SK-N-SH (cell line): ENCODE results near the gene GTF2F2. TPM values are rescaled to one million over a fixed set of nuclear protein-coding genes. Genes with fewer than 3 reads are reported as not detected.

Experiments used
- CTCF ChIA-PET: fragments of 300-600, 350-600 bp; formaldehyde crosslinking; extraction: SDS; loops from one replicate; lab custom pipeline; 2021; lab: Yijun Ruan, JAX
- POLR2A ChIA-PET: fragments of 350-600 bp; sonication (Branson Sonifier 250); formaldehyde crosslinking; extraction: SDS; loops from one replicate; lab custom pipeline; 2020; ENCODE audit warnings: antibody characterized with exemption, inconsistent platforms; lab: Yijun Ruan, JAX
- DNase-seq: peaks from one replicate; pipeline ENCODE4 v3.0.0; 2012
- H2AFZ ChIP-seq: fragments of 200-600 bp; sonication (generic); 2 replicates; pipeline ENCODE4 v1.8.1; 2016; ENCODE audit warnings: antibody characterized with exemption, mild to moderate bottlenecking, low read depth
- H3F3A ChIP-seq: fragments of 200-600 bp; sonication (generic); replicated peaks from 2 replicates; pipeline ENCODE3; 2016; ENCODE audit warnings: antibody characterized with exemption, mild to moderate bottlenecking; ENCODE audit not compliant: insufficient read depth
- H3K27ac ChIP-seq, 2 experiments: fragments of 200-500 bp in 1 of 2; fragments of 200-600 bp in 1 of 2; sonication (Bioruptor generic) in 1 of 2; sonication (generic), shearing (Covaris generic) in 1 of 2; 2 replicates each; pipeline versions ENCODE4 v1.5.1 to v1.6.1; 2014 to 2016; ENCODE audit warnings: low read depth in 2 of 2, inconsistent platforms in 1 of 2, low read length in 1 of 2, mild to moderate bottlenecking in 1 of 2, mixed read lengths in 1 of 2
- H3K27me3 ChIP-seq: fragments of 200-600 bp; sonication (generic), shearing (Covaris generic); 2 replicates; pipeline ENCODE4 v1.6.1; 2016; ENCODE audit warnings: mixed run types; ENCODE audit not compliant: insufficient read depth
- H3K36me3 ChIP-seq, 2 experiments: fragments of 200-500 bp in 1 of 2; fragments of 200-600 bp in 1 of 2; sonication (Bioruptor generic) in 1 of 2; sonication (generic) in 1 of 2; replicated peaks in 1 of 2; 2 replicates each; pipeline versions ENCODE3 to v1.5.1; 2014 to 2016; ENCODE audit warnings: low read length in 1 of 2, mild to moderate bottlenecking in 1 of 2; ENCODE audit not compliant: insufficient read depth in 2 of 2, control insufficient read depth in 1 of 2
- H3K4me1 ChIP-seq, 2 experiments: fragments of 200-500 bp in 1 of 2; fragments of 200-600 bp in 1 of 2; sonication (Bioruptor generic) in 1 of 2; sonication (generic), shearing (Covaris generic) in 1 of 2; 2 replicates each; pipeline versions ENCODE4 v1.5.1 to v1.6.1; 2014 to 2016; ENCODE audit warnings: low read depth in 1 of 2, low read length in 1 of 2, mixed run types in 1 of 2; ENCODE audit not compliant: insufficient read depth in 2 of 2, control insufficient read depth in 1 of 2
- H3K4me2 ChIP-seq: fragments of 200-600 bp; sonication (generic), shearing (Covaris generic); 2 replicates; pipeline ENCODE4 v1.6.1; 2017; ENCODE audit warnings: mixed run types
- H3K4me3 ChIP-seq, 2 experiments: fragments of 200-500 bp in 1 of 2; fragments of 200-600 bp in 1 of 2; sonication (Bioruptor generic) in 1 of 2; sonication (generic), shearing (Covaris generic) in 1 of 2; 2 replicates each; pipeline versions ENCODE4 v1.5.1 to v1.8.1; 2014 to 2016; ENCODE audit warnings: low read depth in 2 of 2, inconsistent platforms in 1 of 2, low read length in 1 of 2, mild to moderate bottlenecking in 1 of 2, mixed read lengths in 1 of 2, moderate library complexity in 1 of 2
- H3K79me2 ChIP-seq: fragments of 200-600 bp; sonication (generic); 2 replicates; pipeline ENCODE4 v1.8.1; 2017; ENCODE audit warnings: mild to moderate bottlenecking; ENCODE audit not compliant: insufficient read depth
- H3K9ac ChIP-seq: fragments of 200-600 bp; sonication (generic); 2 replicates; pipeline ENCODE4 v1.6.1; 2017; ENCODE audit warnings: mixed run types
- H3K9me2 ChIP-seq: fragments of 200-600 bp; sonication (generic); 2 replicates; pipeline ENCODE4 v1.6.1; 2017; ENCODE audit warnings: mixed run types
- H3K9me3 ChIP-seq: fragments of 200-600 bp; sonication (generic); 2 replicates; pipeline ENCODE4 v1.6.1; 2017; ENCODE audit warnings: mixed run types, mild to moderate bottlenecking, moderate library complexity
- H4K20me1 ChIP-seq: fragments of 200-600 bp; sonication (generic); 2 replicates; pipeline ENCODE4 v1.6.1; 2017; ENCODE audit warnings: mild to moderate bottlenecking, mixed run types; ENCODE audit not compliant: insufficient read depth
- CTCF ChIP-seq: fragments of 200-600 bp; sonication (generic); IDR thresholded peaks from 2 replicates; pipeline ENCODE4 v1.6.1; 2017; ENCODE audit warnings: antibody characterized with exemption, mild to moderate bottlenecking, moderate library complexity
- ELF1 ChIP-seq: IDR thresholded peaks from 2 replicates; pipeline ENCODE4 v1.4.0; 2012
- EP300 ChIP-seq, 2 experiments: IDR thresholded peaks; 2 replicates each; pipeline versions ENCODE4 v1.4.0 to v1.6.1; 2012; ENCODE audit warnings: borderline replicate concordance in 1 of 2, low read depth in 1 of 2, low read length in 1 of 2
- EZH2phosphoT487 ChIP-seq: fragments of 200-600 bp; sonication (generic); IDR thresholded peaks from 2 replicates; pipeline ENCODE4 v1.6.1; 2017; ENCODE audit warnings: low read depth, mixed run types, mild to moderate bottlenecking, antibody characterized with exemption, moderate library complexity, borderline replicate concordance
- FOXJ3 ChIP-seq: sonication (generic); formaldehyde crosslinking; IDR thresholded peaks from 2 replicates; pipeline ENCODE4 v1.5.1; 2020; ENCODE audit warnings: mild to moderate bottlenecking, missing genetic modification reagents
- FOXM1 ChIP-seq: IDR thresholded peaks from 2 replicates; pipeline ENCODE4 v1.4.0; 2012; ENCODE audit warnings: low read depth, mild to moderate bottlenecking
- GATA2 ChIP-seq: sonication (generic); formaldehyde crosslinking; IDR thresholded peaks from 2 replicates; pipeline ENCODE4 v1.5.0; 2020; ENCODE audit warnings: mild to moderate bottlenecking, missing genetic modification reagents
- JUND ChIP-seq: IDR thresholded peaks from 2 replicates; pipeline ENCODE4 v1.4.0; 2012
- MAX ChIP-seq: IDR thresholded peaks from 2 replicates; pipeline ENCODE4 v1.4.0; 2012; ENCODE audit warnings: low read depth
- MEF2A ChIP-seq: IDR thresholded peaks from 2 replicates; pipeline ENCODE4 v1.4.0; 2012; ENCODE audit warnings: low read depth, borderline replicate concordance
- MXI1 ChIP-seq: IDR thresholded peaks from 2 replicates; pipeline ENCODE4 v1.6.1; 2012; ENCODE audit warnings: mild to moderate bottlenecking, low read depth, low read length, improper control_type of control experiment
- NFIC ChIP-seq: IDR thresholded peaks from 2 replicates; pipeline ENCODE4 v1.4.0; 2012; ENCODE audit warnings: borderline replicate concordance
- NRF1 ChIP-seq: IDR thresholded peaks from 2 replicates; pipeline ENCODE4 v1.6.1; 2012; ENCODE audit warnings: low read depth, mild to moderate bottlenecking, low read length
- POLR2AphosphoS5 ChIP-seq: IDR thresholded peaks from 2 replicates; pipeline ENCODE4 v1.6.1; 2012; ENCODE audit warnings: low read depth, low read length
- RAD21 ChIP-seq: IDR thresholded peaks from 2 replicates; pipeline ENCODE4 v1.6.1; 2012; ENCODE audit warnings: mild to moderate bottlenecking, low read length
- RCOR1 ChIP-seq: fragments of 150-350 bp; IDR thresholded peaks from 2 replicates; pipeline ENCODE4 v1.6.1; 2017; ENCODE audit warnings: antibody characterized with exemption, low read length
- REST ChIP-seq: IDR thresholded peaks from 2 replicates; pipeline ENCODE4 v1.6.1; 2012; ENCODE audit warnings: mild to moderate bottlenecking, low read depth, low read length, moderate library complexity
- RFX5 ChIP-seq: IDR thresholded peaks from 2 replicates; pipeline ENCODE4 v1.6.1; 2012; ENCODE audit warnings: mild to moderate bottlenecking, improper control_type of control experiment, low read length
- RXRA ChIP-seq: IDR thresholded peaks from 2 replicates; pipeline ENCODE4 v1.4.0; 2012; ENCODE audit warnings: low read depth, mild to moderate bottlenecking, borderline replicate concordance
- SIN3A ChIP-seq: IDR thresholded peaks from 2 replicates; pipeline ENCODE4 v1.6.1; 2012; ENCODE audit warnings: low read depth, mild to moderate bottlenecking, low read length, moderate library complexity, borderline replicate concordance
- TAF1 ChIP-seq: IDR thresholded peaks from 2 replicates; pipeline ENCODE4 v1.6.1; 2012; ENCODE audit warnings: low read depth, mild to moderate bottlenecking, low read length, moderate library complexity, borderline replicate concordance
- TCF12 ChIP-seq: IDR thresholded peaks from 2 replicates; pipeline ENCODE4 v1.4.0; 2012
- TEAD4 ChIP-seq: IDR thresholded peaks from 2 replicates; pipeline ENCODE4 v1.4.0; 2012; ENCODE audit warnings: mild to moderate bottlenecking, borderline replicate concordance; ENCODE audit not compliant: insufficient read depth
- USF2 ChIP-seq: fragments of 150-350 bp; IDR thresholded peaks from 2 replicates; pipeline ENCODE4 v1.6.1; 2017; ENCODE audit warnings: antibody characterized with exemption, low read length, low read depth, borderline replicate concordance
- YY1 ChIP-seq: IDR thresholded peaks from 2 replicates; pipeline ENCODE4 v1.4.0; 2012; ENCODE audit warnings: low read depth, mild to moderate bottlenecking
- ZBTB33 ChIP-seq: IDR thresholded peaks from 2 replicates; pipeline ENCODE4 v1.4.0; 2012; ENCODE audit warnings: low read depth, borderline replicate concordance
- WGBS: methylation state at CpG from one replicate; pipeline ENCODE4 v1.1.6; 2017; ENCODE audit warnings: low lambda C conversion rate; 5-methylcytosine and 5-hydroxymethylcytosine counted together
- polyA plus RNA-seq, 3 experiments: library from polyadenylated mRNA; depleted of rRNA; stranded (reverse); fragments of >200 nt; gene quantifications; 2 replicates each; pipeline ENCODE4 v1.2.3, GENCODE V29; 2012

The GTF2F2 gene
- polyA plus RNA-seq, 1 of the 3 experiments (the other 2 are of a cell fraction) = 24.2 TPM

GRCh38 chr13:45257638-45258333, 137.5 kb downstream of the GTF2F2 start:
- no peak overlapping the region for H3K4me3 ChIP-seq
- H3F3A ChIP-seq = peaks cover 32% of the 10 kb centered on the region
- H3K27ac ChIP-seq = peak overlapping the region; percentile 64 to 70; a peak in 3 of 4 replicates
- no peaks in the 10 kb centered on the region for H3K9me2 ChIP-seq
- ChIA-PET CTCF (interaction anchor here (0.8 to 0.9 kb wide), 2 partner anchors 13 to 39 kb away, joined by 3 read pairs; no protein-coding TSS in a partner anchor), POLR2A (no interaction called here)
- no peak overlapping the region; the same call in 1 of the 2 replicates for H3K9ac ChIP-seq
- no peaks in the 10 kb centered on the region for H3K9me3 ChIP-seq
- DNase-seq = no peak
- peaks cover 13 to 14% of the 10 kb centered on the region in 2 experiments for H3K36me3 ChIP-seq
- peak overlapping the region; percentile 43 for H3K4me2 ChIP-seq
- 59% methylated on average over 4 of the region's 4 CpGs for WGBS
- H2AFZ ChIP-seq = no peak overlapping the region
- H3K4me1 ChIP-seq = peaks cover 0 to 18% of the 10 kb centered on the region in 2 experiments; a peak in 3 of 4 replicates
- H3K27me3 ChIP-seq = no peaks in the 10 kb centered on the region
- H3K79me2 ChIP-seq = peaks cover 13% of the 10 kb centered on the region; the same call in 1 of the 2 replicates
- no peaks in the 10 kb centered on the region for H4K20me1 ChIP-seq
- no peak; the same call in 1 of the 2 replicates for TF ChIP-seq ZBTB33
- no peak for TF ChIP-seq NRF1
- TF ChIP-seq FOXM1 = no peak
- no peak for TF ChIP-seq TAF1
- no peak for TF ChIP-seq ELF1
- TF ChIP-seq REST = no peak
- no peak for TF ChIP-seq MAX
- peak; percentile 62 for TF ChIP-seq RXRA
- TF ChIP-seq MEF2A = peak; percentile 94
- TF ChIP-seq EZH2phosphoT487 = no peak
- TF ChIP-seq USF2 = no peak
- TF ChIP-seq SIN3A = no peak
- TF ChIP-seq CTCF = no peak
- TF ChIP-seq RAD21 = no peak
- TF ChIP-seq MXI1 = no peak
- TF ChIP-seq EP300 (IDR thresholded peaks at IDR 0.05; ENCODE audit: borderline replicate concordance in 1 of 2, low read depth in 1 of 2, low read length in 1 of 2) = peak in 1 of 2 experiments; percentile 91; a peak in 2 of 4 replicates
- peak; percentile 84 for TF ChIP-seq TCF12
- peak; percentile 70 for TF ChIP-seq TEAD4
- TF ChIP-seq YY1 = no peak
- TF ChIP-seq JUND = peak; percentile 94
- TF ChIP-seq RFX5 = no peak
- TF ChIP-seq POLR2AphosphoS5 = peak; percentile 35; the same call in 1 of the 2 replicates
- TF ChIP-seq GATA2 (CRISPR knock-in tag) = no peak
- TF ChIP-seq RCOR1 = no peak
- no peak for TF ChIP-seq FOXJ3 (CRISPR knock-in tag)
- peak; percentile 93 for TF ChIP-seq NFIC
